ENCODE measurements around the gene HOXA4. TPM values are rescaled to one million over a fixed set of nuclear protein-coding genes. Genes with fewer than 3 reads are reported as not detected.

HOXA4 gene
- total RNA-seq (2014; rRNA removed) (2.3 and 5.1 TPM in 2 replicates), Bru-seq, nascent RNA (percentile 57 among the genes with signal in this experiment), BruChase-seq, experiment 1, labeled RNA remaining after a 6-hour chase (percentile 62 among the genes with signal in this experiment), BruChase-seq, experiment 2, labeled RNA remaining after a 2-hour chase (percentile 49 among the genes with signal in this experiment)
- long read RNA-seq, transcript HOXA4-204 (2 exons, 1,728 nt) = major isoform, 6 of 12 reads
- long read RNA-seq, partial matches to known transcripts = 0 of 12 reads
- long read RNA-seq, other reads (novel, unspliced or antisense) = 6 of 12 reads

- peak within 1 kb of the TSS; percentile 56 for H3K27ac ChIP-seq (ENCODE audit: low read length)
- no peaks in the 10 kb centered on the region for H3K36me3 ChIP-seq (ENCODE audit: low read depth, low read length)
- ChIA-PET POLR2A (ENCODE audit: unreplicated experiment) (interaction anchor here (0.5 to 0.6 kb wide), 3 partner anchors 8 to 715 kb away, joined by 3 to 4 read pairs (median 3); no protein-coding TSS in a partner anchor), CTCF (interaction anchor here (0.6 to 1.0 kb wide), 3 partner anchors 18 to 444 kb away, joined by 3 to 7 read pairs (median 5); no protein-coding TSS in a partner anchor)
- H3K27me3 ChIP-seq (ENCODE audit: low read length) = no peaks in the 10 kb centered on the region
- peaks cover 43% of the 10 kb centered on the region for H3K4me1 ChIP-seq (ENCODE audit: insufficient read depth, low read length)
- DNase-seq = peak; percentile 84
- peak within 1 kb of the TSS; percentile 88 for H3K4me2 ChIP-seq (ENCODE audit: low read length)
- TSS peak; percentile 82 for BruUV-seq (replicated peaks)
- H3K9me2 ChIP-seq (replicated peaks; ENCODE audit: low read length) = no peaks in the 10 kb centered on the region
- TF ChIP-seq EZH2phosphoT487 (IDR thresholded peaks at IDR 0.05; ENCODE audit: borderline replicate concordance, low read length) = peak; percentile 43; the same call in 1 of the 2 replicates
- TF ChIP-seq EZH2 (IDR thresholded peaks at IDR 0.05; ENCODE audit: low read length, unreplicated experiment) = no peak
- ATAC-seq = peak; percentile 82
- H3K4me3 ChIP-seq (ENCODE audit: low read length) = peak within 1 kb of the TSS; percentile 77
- no peaks in the 10 kb centered on the region for H3K9me3 ChIP-seq (ENCODE audit: low read length)
- peaks cover 40% of the 10 kb centered on the region for H3K79me2 ChIP-seq (ENCODE audit: low read length)
- H4K20me1 ChIP-seq (ENCODE audit: low read length) = no peaks in the 10 kb centered on the region
- peak within 1 kb of the TSS; percentile 80 for H3K9ac ChIP-seq (ENCODE audit: low read length)
- intact Hi-C loops (cut with micrococcal nuclease) = no loop called here
- no peaks in the 10 kb centered on the region for H3F3A ChIP-seq (ENCODE audit: low read length, unreplicated experiment)
- peak within 1 kb of the TSS; percentile 81 for H2AFZ ChIP-seq (ENCODE audit: low read length)
Observed at GRCh38 chr7:27130540-27131389, at the start of gene HOXA4. Gene HOXA4 (minus strand): TSS chr7:27130757. CDS start chr7:27130733, 24 bp downstream.

GRCh38 chr7:27179503-27180430 lies 49.2 kb upstream of the HOXA4 start:
- H3K9ac ChIP-seq (ENCODE audit: low read length) = peak overlapping the region; percentile 90
- DNase-seq (peak; percentile 90), ATAC-seq (peak; percentile 19)
- no peaks in the 10 kb centered on the region for H4K20me1 ChIP-seq (ENCODE audit: low read length)
- intact Hi-C loops (cut with micrococcal nuclease) = loop anchor here (1.0 kb wide), 1 partner anchor 10 kb away; no protein-coding TSS in a partner anchor
- no peaks in the 10 kb centered on the region for H3F3A ChIP-seq (ENCODE audit: low read length, unreplicated experiment)
- H3K4me3 ChIP-seq (ENCODE audit: low read length) = peak overlapping the region; percentile 84
- H3K4me1 ChIP-seq (ENCODE audit: insufficient read depth, low read length) = peaks cover 41% of the 10 kb centered on the region
- POLR2A ChIA-PET (ENCODE audit: unreplicated experiment) = interaction anchor here (0.6 to 1.3 kb wide), 5 partner anchors 10 to 975 kb away, joined by 3 to 7 read pairs (median 4); no protein-coding TSS in a partner anchor
- peaks cover 99% of the 10 kb centered on the region for H3K79me2 ChIP-seq (ENCODE audit: low read length)
- peak overlapping the region; percentile 93 for H3K4me2 ChIP-seq (ENCODE audit: low read length)
- H3K27ac ChIP-seq (ENCODE audit: low read length) = peak overlapping the region; percentile 97
- H2AFZ ChIP-seq (ENCODE audit: low read length) = peak overlapping the region; percentile 55
- TF ChIP-seq CTCF (conservative IDR thresholded peaks at IDR 0.05; ENCODE audit: low read depth, low read length) (peak; percentile 91), EZH2 (IDR thresholded peaks at IDR 0.05; ENCODE audit: low read length, unreplicated experiment) (no peak), EZH2phosphoT487 (IDR thresholded peaks at IDR 0.05; ENCODE audit: borderline replicate concordance, low read length) (no peak)
- H3K36me3 ChIP-seq (ENCODE audit: low read depth, low read length) = no peaks in the 10 kb centered on the region
- H3K9me3 ChIP-seq (ENCODE audit: low read length) = no peaks in the 10 kb centered on the region
- BruUV-seq (replicated peaks) = TSS peak; percentile 41
- no peaks in the 10 kb centered on the region for H3K9me2 ChIP-seq (replicated peaks; ENCODE audit: low read length)
- CTCF ChIA-PET = interaction anchor here (0.5 to 1.3 kb wide), 9 partner anchors 9 to 576 kb away, joined by 3 to 11 read pairs (median 4); partner anchors contain the start of gene HOXA13
- H3K27me3 ChIP-seq (ENCODE audit: low read length) = no peaks in the 10 kb centered on the region
